Gastrocnemius medialis (tissue), 4 donors: ENCODE measurements around the gene NUP85.

Source experiments
- POLR2A ChIP-seq, 2 donors: fragments of 450-650 bp; IDR thresholded peaks; one replicate each; pipeline ENCODE4 v1.6.1; 2017; ENCODE audit warnings: antibody characterized with exemption in 2 of 2, mild to moderate bottlenecking in 2 of 2, moderate library complexity in 2 of 2
- TF ChIP-seq, protein P1 (sequence below), 5 experiments: fragments of 450-650 bp in 3 of 5; fragments of 200-600 bp in 2 of 5; sonication (generic) in 2 of 5; IDR thresholded peaks in 4 of 5; conservative IDR thresholded peaks in 1 of 5; 1 replicate in 4 of 5; 2 replicates in 1 of 5; pipeline ENCODE4 v1.5.1; 2016 to 2019; ENCODE audit warnings: antibody characterized with exemption in 5 of 5, mild to moderate bottlenecking in 3 of 5, moderate library complexity in 3 of 5

DNA sequence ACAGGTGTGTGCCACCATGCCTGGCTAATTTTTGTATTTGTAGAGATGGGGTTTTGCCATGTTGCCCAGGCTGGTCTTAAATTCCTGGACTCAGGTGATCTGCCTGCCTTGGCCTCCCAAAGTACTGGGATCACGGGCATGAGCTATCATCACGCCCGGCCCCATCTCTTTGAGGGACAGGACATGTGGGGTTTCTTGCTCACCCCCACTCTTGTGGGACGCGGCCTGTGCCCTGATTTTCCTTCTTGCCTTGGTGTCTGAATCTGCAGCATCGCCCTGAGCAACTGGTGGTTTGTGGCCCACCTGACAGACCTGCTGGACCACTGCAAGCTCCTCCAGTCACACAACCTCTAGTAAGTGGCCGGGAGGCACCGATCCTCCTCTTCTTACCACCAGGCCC, 25.6 kb downstream of the NUP85 start:
- TF ChIP-seq, protein P1, sequence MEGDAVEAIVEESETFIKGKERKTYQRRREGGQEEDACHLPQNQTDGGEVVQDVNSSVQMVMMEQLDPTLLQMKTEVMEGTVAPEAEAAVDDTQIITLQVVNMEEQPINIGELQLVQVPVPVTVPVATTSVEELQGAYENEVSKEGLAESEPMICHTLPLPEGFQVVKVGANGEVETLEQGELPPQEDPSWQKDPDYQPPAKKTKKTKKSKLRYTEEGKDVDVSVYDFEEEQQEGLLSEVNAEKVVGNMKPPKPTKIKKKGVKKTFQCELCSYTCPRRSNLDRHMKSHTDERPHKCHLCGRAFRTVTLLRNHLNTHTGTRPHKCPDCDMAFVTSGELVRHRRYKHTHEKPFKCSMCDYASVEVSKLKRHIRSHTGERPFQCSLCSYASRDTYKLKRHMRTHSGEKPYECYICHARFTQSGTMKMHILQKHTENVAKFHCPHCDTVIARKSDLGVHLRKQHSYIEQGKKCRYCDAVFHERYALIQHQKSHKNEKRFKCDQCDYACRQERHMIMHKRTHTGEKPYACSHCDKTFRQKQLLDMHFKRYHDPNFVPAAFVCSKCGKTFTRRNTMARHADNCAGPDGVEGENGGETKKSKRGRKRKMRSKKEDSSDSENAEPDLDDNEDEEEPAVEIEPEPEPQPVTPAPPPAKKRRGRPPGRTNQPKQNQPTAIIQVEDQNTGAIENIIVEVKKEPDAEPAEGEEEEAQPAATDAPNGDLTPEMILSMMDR (IDR thresholded peaks at IDR 0.05 in 4 of 5, conservative IDR thresholded peaks at IDR 0.05 in 1 of 5) = no peak
- TF ChIP-seq POLR2A (IDR thresholded peaks at IDR 0.05) = no peak
